Measurements from ENCODE around the gene TMEM150A. TPM values are rescaled to one million over a fixed set of nuclear protein-coding genes. Genes with fewer than 3 reads are reported as not detected.
"Not testable (repeated sequence)": the region's sequence is repeated elsewhere in the genome, so short reads cannot be mapped to it uniquely, and the experiment has no call there.

TMEM150A gene, protein sequence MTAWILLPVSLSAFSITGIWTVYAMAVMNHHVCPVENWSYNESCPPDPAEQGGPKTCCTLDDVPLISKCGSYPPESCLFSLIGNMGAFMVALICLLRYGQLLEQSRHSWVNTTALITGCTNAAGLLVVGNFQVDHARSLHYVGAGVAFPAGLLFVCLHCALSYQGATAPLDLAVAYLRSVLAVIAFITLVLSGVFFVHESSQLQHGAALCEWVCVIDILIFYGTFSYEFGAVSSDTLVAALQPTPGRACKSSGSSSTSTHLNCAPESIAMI
- 4.4 TPM for polyA plus RNA-seq (2012; ENCODE audit: insufficient read depth, insufficient read length)

- no peak for DNase-seq (ENCODE audit: low read depth, low spot score)
- H3K4me3 ChIP-seq (ENCODE audit: low read length) = peak within 1 kb of the TSS; percentile 27
Observed at GRCh38 chr2:85602476-85603234, at the start of gene TMEM150A. TSS of gene TMEM150A (minus strand) at chr2:85602698. CDS start at chr2:85601948, 750 bp downstream.

DNA sequence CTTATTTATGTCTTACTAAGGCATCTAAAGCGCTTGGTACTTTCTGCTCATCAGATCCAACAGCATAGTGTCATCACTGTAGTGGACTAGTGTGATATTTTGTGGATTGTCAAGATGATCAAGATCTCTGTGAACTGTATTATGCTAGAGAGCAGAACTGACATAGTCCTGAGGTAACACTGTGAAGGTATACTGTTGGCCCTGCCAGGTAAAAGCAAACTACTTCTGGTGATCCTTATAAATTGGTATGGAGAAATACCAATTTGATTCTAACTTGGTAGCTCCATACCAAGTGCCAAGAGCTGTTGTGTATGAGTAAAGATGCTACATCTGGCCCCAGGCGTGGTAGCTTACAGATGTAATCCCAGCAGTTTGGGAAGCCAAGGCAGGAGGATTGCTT lies 49.6 kb upstream of the TMEM150A start:
- H3K4me3 ChIP-seq (ENCODE audit: low read length) = no peak overlapping the region
- no peak for DNase-seq (ENCODE audit: low read depth, low spot score)

DNA sequence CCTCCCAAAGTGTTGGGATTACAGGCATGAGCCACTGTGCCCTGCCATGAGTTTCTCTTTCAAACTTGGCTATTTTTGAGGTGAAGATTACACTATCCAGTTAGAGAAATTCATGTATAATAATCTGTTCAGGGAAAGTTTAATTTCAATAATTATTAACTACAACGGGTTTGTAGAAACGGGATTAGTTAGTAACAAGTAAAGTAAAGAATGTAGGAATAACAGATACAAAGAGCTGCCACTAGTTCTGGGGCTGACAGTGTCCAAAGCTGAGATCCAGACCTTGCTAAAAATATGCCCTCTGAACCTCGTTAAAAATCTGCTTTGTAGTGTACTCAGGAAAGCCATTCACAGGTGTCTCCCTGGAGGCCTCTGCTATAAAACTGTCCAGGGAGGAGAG lies 48.6 kb upstream of the TMEM150A start:
- DNase-seq (ENCODE audit: low read depth, low spot score) = no peak

DNA sequence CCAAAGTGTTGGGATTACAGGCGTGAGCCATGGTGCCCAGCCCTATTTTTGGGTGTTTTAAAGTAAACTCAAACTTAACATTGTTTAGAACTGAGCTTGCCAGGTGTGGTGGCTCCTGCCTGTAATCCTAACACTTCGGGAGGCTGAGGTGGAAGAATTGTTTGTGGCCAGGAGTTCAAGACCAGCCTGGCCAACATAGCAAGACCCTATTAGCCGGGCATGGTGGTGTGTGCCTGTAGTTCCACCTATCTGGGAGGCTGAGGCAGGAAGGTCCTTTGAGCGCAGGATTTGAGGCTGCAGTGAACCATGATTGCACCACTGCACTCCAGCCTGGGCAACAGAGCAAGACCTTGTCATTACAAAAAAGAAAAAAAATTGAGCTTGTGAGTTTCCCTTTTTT lies 48.0 kb upstream of the TMEM150A start:
- no peak overlapping the region for H3K4me3 ChIP-seq (ENCODE audit: low read length)
- DNase-seq (ENCODE audit: low read depth, low spot score) = no peak

More for the DNA sequence above, 48.6 kb upstream of the TMEM150A start:
- H3K4me3 ChIP-seq (ENCODE audit: low read length) = no peak overlapping the region

- no peak for DNase-seq (ENCODE audit: low read depth, low spot score)
- no peak overlapping the region for H3K4me3 ChIP-seq (ENCODE audit: low read length)
Observed at GRCh38 chr2:85649201-85650190, 47.0 kb upstream of the TMEM150A start.

DNA sequence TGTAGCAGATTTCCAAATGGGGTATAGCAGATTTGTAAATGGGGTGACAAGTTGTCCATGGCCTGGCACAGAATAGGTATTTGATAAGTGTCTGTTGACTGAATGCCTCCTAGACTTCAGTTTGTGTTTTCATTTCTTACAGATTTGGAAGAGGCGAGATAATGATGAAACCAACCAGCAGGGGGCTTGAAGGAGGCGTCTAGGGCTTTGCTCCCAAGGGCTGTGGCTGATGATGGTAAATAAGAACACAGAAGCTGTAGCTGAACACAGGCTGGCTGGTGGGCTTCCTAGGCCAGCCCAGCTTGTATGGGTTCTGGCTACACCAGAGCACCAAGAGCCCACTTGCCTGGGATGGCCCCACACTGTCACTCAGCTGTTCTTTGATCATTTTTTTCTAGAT lies 46.1 kb upstream of the TMEM150A start:
- peak; percentile 50 for DNase-seq (ENCODE audit: low read depth, low spot score)
- no peak overlapping the region for H3K4me3 ChIP-seq (ENCODE audit: low read length)

DNA sequence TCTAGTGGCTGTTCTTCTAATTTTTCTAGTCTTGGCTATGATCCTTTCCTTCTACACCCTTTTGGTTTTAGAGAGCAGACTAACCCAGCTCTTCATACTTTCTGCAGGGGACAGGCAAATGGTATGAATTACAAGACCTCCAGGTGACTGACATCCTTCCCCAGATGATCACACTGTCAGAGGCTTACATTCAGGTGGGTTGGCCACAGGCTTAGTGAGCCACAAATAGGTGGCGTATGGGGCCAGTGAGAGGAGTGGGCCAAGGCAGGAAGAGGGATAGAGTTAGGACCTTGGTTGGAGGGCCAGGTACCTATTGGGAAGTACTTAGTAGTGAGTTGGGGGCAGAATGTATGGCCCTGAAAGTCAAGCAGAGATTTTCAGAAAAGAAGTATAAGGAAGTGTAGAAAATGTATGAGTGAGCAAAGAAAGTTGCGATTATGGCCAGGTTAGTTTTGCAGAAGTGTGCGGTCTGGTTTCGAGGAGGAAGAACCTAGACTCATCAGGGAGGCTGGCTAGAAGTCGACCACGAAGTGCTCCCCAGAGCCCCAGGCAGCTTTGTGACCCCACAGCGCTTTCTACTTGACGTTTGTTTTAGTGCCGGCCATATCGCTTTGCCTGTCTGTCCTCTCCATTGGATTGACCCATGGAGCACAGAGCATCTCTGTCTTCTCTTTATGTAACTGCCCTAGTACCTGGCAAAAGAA lies 45.5 kb upstream of the TMEM150A start:
- DNase-seq (ENCODE audit: low read depth, low spot score) = no peak
- H3K4me3 ChIP-seq (ENCODE audit: low read length) = no peak overlapping the region

GRCh38 chr2:85646166-85646565 lies 43.7 kb upstream of the TMEM150A start:
- no peak overlapping the region for H3K4me3 ChIP-seq (ENCODE audit: low read length)
- DNase-seq (ENCODE audit: low read depth, low spot score) = no peak

DNA sequence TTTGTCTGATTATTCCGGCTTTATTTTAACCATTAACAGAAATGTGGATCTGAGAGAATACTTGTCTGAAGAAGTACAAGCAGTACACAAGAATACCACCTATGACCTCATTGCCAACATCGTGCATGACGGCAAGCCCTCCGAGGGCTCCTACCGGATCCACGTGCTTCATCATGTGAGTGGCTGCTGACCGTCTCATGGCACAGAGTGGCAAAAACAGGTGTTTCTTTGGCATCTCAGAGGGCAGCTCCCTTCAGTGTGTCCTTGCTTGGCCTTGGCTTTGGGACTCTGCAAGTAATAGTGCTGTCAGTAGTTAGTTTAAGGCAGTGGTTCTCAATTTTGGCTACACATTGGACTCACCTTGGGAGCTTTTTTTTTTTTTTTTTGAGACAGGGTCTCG lies 42.4 kb upstream of the TMEM150A start:
- no peak overlapping the region for H3K4me3 ChIP-seq (ENCODE audit: low read length)
- no peak for DNase-seq (ENCODE audit: low read depth, low spot score)

DNA sequence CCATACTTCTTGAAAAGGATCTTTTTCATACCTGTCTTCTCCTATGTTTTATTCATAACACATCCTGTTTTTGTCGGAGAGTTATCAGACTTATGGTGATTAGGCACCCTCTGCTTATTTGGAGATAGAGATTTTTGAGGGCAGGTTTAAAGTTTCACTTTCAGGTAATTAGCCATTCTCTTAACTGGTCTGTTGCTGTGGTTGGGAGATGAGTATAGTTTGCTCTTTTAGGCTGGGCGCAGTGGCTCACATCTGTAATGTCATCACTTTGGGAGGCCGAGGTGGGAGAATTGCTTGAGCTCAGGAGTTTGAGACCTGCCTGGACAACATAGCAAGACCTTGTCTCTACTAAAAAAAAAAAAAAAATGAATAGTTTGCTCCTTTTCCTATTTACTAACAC lies 40.2 kb upstream of the TMEM150A start:
- H3K4me3 ChIP-seq (ENCODE audit: low read length) = no peak overlapping the region
- no peak for DNase-seq (ENCODE audit: low read depth, low spot score)

DNA sequence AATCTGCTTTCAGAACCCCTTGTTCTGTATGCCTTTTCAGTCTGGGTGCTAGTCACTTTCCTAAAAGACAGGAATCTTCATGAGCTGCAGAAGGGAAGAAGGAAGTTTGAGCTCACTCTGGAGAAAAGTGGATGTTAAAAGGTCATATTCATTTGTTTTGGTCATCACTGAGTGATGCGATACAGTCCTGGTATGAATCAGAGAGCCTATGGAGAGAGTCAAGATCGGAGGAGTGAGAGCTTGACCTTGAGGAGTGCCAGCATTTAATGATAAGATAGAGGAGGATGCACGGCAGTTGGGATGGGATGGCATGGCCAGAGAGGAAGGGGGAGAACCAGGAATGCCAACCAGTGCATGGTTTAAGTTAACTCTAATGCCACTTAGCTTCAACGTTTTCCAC lies 33.1 kb upstream of the TMEM150A start:
- H3K4me3 ChIP-seq (ENCODE audit: low read length) = no peak overlapping the region
- DNase-seq (ENCODE audit: low read depth, low spot score) = no peak

- H3K4me3 ChIP-seq (ENCODE audit: low read length) = no peak overlapping the region
- DNase-seq (ENCODE audit: low read depth, low spot score) = no peak
Observed at GRCh38 chr2:85635011-85635410, 32.5 kb upstream of the TMEM150A start.

GRCh38 chr2:85631316-85631715 lies 28.8 kb upstream of the TMEM150A start:
- DNase-seq (ENCODE audit: low read depth, low spot score) = no peak
- H3K4me3 ChIP-seq (ENCODE audit: low read length) = no peak overlapping the region

DNA sequence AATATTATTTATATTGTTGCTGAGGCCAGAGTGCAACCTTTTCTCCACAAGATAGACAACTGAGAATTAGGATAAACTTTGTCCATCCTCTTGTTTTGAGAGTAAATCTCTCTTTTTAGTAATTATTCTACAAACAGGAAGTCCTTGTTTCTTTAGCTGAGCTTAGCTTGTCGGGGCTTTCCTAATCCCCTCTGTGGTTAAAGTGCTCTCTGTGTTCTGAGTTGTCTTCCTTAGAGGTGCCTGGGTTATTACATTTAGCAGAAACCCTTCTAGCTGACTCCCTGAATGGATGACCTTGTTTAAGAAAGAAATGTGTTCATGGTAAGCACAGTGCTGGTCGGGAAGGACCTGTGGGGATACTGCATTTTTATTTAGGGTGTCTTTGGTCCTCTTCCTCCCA lies 26.2 kb upstream of the TMEM150A start:
- DNase-seq (ENCODE audit: low read depth, low spot score) = no peak
- H3K4me3 ChIP-seq (ENCODE audit: low read length) = no peak overlapping the region

- DNase-seq (ENCODE audit: low read depth, low spot score) = no peak
Observed at GRCh38 chr2:85623991-85624390, 21.5 kb upstream of the TMEM150A start.

GRCh38 chr2:85621338-85621737 lies 18.8 kb upstream of the TMEM150A start:
- H3K4me3 ChIP-seq (ENCODE audit: low read length) = no peak overlapping the region
- DNase-seq (ENCODE audit: low read depth, low spot score) = no peak

More at GRCh38 chr2:85623991-85624390, 21.5 kb upstream of the TMEM150A start:
- H3K4me3 ChIP-seq (ENCODE audit: low read length) = no peak overlapping the region

GRCh38 chr2:85619617-85620016 lies 17.1 kb upstream of the TMEM150A start:
- no peak overlapping the region for H3K4me3 ChIP-seq (ENCODE audit: low read length)
- DNase-seq (ENCODE audit: low read depth, low spot score) = no peak

GRCh38 chr2:85617723-85618122 lies 15.2 kb upstream of the TMEM150A start:
- DNase-seq (ENCODE audit: low read depth, low spot score) = not testable (repeated sequence)
- H3K4me3 ChIP-seq (ENCODE audit: low read length) = peak overlapping the region; percentile 77

GRCh38 chr2:85615413-85615728 lies 12.9 kb upstream of the TMEM150A start:
- DNase-seq (ENCODE audit: low read depth, low spot score) = no peak
- peak overlapping the region; percentile 77 for H3K4me3 ChIP-seq (ENCODE audit: low read length)

All from Jurkat, Clone E6-1 (cell line).